Measurements from ENCODE around the gene NCKAP5. TPM values are rescaled to one million over a fixed set of nuclear protein-coding genes. Genes with fewer than 3 reads are reported as not detected.

NCKAP5 gene
- total RNA-seq, 4 donors from 2014 or later, result 0.55 to 6.6 (median 3.3) TPM; not detected in 1

DNA sequence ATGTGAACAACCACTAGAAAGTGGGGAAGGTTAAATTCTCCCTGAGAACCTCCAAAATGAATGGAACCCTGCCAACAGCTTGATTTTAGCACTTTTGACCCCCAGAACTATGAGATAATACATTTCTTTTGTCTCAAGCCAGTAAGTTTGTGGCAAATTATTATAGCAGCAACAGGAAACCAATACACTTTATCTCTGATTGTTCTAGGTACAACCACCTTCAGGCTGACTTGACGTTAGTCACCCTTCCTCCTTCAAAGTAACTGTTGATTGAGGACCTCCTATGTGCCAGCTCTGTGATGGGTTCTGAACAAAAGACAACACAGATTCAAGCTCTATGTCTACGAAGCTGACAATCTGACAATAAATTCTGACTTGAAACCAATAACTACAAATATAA lies 318.9 kb downstream of the NCKAP5 start:
- TF ChIP-seq, protein P1, sequence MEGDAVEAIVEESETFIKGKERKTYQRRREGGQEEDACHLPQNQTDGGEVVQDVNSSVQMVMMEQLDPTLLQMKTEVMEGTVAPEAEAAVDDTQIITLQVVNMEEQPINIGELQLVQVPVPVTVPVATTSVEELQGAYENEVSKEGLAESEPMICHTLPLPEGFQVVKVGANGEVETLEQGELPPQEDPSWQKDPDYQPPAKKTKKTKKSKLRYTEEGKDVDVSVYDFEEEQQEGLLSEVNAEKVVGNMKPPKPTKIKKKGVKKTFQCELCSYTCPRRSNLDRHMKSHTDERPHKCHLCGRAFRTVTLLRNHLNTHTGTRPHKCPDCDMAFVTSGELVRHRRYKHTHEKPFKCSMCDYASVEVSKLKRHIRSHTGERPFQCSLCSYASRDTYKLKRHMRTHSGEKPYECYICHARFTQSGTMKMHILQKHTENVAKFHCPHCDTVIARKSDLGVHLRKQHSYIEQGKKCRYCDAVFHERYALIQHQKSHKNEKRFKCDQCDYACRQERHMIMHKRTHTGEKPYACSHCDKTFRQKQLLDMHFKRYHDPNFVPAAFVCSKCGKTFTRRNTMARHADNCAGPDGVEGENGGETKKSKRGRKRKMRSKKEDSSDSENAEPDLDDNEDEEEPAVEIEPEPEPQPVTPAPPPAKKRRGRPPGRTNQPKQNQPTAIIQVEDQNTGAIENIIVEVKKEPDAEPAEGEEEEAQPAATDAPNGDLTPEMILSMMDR (IDR thresholded peaks at IDR 0.05), result no peak
- no peak for TF ChIP-seq POLR2A (IDR thresholded peaks at IDR 0.05)

DNA sequence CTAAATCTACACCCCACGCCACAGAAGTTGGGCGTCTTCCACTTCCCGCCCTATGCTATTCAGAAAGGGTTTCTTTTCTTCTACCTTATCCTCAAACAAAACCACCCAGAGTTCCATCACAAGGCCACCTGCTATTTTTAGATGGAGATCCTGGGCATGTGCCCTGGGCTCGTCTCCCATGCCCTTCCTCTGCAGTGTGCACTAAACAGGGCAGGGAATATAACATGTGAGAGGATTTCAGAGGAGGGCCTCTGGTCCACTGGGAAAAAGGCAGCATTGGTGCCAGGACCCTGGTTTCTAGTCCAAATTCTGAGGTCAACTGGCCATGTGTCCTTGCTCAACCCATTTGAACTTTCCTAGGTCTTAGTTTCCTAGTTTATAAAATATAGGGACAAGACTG lies 320.0 kb downstream of the NCKAP5 start:
- H3K9me3 ChIP-seq, result no peaks in the 10 kb centered on the region
- H3K4me3 ChIP-seq, result no peak overlapping the region
- H3K36me3 ChIP-seq, result no peaks in the 10 kb centered on the region
- no peak overlapping the region for H3K27ac ChIP-seq
- no peaks in the 10 kb centered on the region for H3K4me1 ChIP-seq
- intact Hi-C loops (cut with DNase I; ENCODE audit: low total_unique reads), result no loop called here
- no peaks in the 10 kb centered on the region for H3K27me3 ChIP-seq
- DNase-seq, result no peak
- TF ChIP-seq, protein P1 (IDR thresholded peaks at IDR 0.05), result no peak
- TF ChIP-seq POLR2A (IDR thresholded peaks at IDR 0.05), result no peak

More for the DNA sequence above, 318.9 kb downstream of the NCKAP5 start:
- no peak for DNase-seq
- Histone ChIP-seq H3K27ac (no peak overlapping the region), H3K9me3 (no peaks in the 10 kb centered on the region), H3K36me3 (no peaks in the 10 kb centered on the region), H3K27me3 (no peaks in the 10 kb centered on the region), H3K4me1 (no peaks in the 10 kb centered on the region), H3K4me3 (no peak overlapping the region)
- intact Hi-C loops (cut with DNase I; ENCODE audit: low total_unique reads), result no loop called here

DNA sequence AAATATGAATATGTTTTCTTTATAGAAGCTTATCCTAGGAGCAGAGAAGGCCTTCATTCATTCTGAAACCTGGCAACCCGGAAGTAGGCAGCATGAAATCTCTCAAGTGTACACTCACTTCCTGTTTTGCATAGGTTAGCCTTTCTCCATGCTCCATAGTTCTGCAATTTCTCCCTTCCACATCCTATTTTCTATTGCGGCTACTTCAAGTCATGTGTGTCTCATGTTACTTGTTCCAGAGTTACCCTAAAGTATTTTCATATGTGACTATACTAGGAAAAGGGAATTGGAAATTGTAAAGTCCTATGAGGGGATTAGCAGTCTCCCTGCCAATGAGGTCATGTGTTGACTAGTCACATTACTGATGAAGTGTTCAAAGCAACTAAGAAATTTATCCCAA lies 320.6 kb downstream of the NCKAP5 start:
- Histone ChIP-seq H3K9me3 (no peaks in the 10 kb centered on the region), H3K27me3 (no peaks in the 10 kb centered on the region), H3K27ac (no peak overlapping the region), H3K36me3 (no peaks in the 10 kb centered on the region), H3K4me3 (no peak overlapping the region), H3K4me1 (no peaks in the 10 kb centered on the region)
- no peak for DNase-seq
- intact Hi-C loops (cut with DNase I; ENCODE audit: low total_unique reads), result no loop called here
- TF ChIP-seq POLR2A (IDR thresholded peaks at IDR 0.05), result no peak
- TF ChIP-seq, protein P1 (IDR thresholded peaks at IDR 0.05), result no peak

DNA sequence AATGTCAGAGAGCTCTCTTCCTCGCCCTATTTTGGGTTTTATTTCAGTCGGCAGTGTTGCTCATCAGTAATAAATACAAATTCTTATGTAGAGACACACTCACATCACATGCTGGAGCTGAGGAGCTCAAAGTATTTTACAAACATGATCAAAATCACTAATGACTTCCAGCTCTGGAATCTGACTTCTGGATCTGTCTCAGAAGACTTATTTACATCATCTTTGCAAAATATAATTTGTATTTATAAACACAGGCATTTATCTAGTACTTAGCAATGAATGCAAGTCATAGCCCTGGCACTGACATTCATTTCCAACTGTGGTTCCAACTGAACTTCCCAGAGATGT lies 327.1 kb downstream of the NCKAP5 start:
- Histone ChIP-seq H3K9me3 (no peaks in the 10 kb centered on the region), H3K4me1 (no peaks in the 10 kb centered on the region), H3K27me3 (no peaks in the 10 kb centered on the region), H3K27ac (peak overlapping the region in 1 of 2 donors; percentile 24), H3K4me3 (peak overlapping the region in 1 of 2 donors; percentile 16), H3K36me3 (no peaks in the 10 kb centered on the region)
- intact Hi-C loops (cut with DNase I; ENCODE audit: low total_unique reads), result no loop called here
- TF ChIP-seq, protein P1 (IDR thresholded peaks at IDR 0.05), result no peak
- TF ChIP-seq POLR2A (IDR thresholded peaks at IDR 0.05), result no peak
- DNase-seq, result no peak

DNA sequence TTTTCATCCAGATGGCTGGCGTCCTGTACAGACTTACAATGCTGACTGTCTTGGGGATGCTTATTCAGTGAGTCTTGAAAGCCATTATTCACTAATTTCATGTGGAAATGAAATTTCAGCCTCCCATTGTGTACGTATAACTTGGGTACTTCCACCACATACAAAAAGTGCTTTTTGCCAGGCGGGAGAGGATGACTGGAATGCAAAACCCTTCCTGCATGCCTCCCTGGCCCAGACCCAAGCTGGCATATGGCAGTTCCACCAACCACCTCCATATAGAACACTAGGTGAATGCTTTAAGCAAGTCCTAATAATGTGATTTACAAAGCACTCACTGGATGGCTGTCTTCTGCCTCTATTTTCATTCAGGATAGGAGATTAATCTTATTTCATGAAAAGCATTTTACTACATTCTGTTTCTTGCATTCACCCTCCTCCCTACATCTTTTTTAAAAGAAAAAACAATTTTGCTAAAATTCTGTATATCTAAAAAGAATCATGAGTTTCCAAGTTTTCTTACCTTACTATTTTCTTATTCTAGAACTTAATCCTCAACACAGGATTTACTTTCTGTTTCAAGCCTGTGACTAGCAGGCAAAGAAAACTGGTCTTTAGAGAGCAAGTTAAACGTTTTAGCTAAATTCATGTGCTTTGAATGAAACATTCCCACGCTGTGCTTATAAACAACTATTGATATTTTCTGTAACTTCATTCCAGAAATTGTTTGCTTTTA lies 327.6 kb downstream of the NCKAP5 start:
- Histone ChIP-seq H3K4me1 (no peaks in the 10 kb centered on the region), H3K36me3 (no peaks in the 10 kb centered on the region), H3K9me3 (no peaks in the 10 kb centered on the region), H3K27me3 (no peaks in the 10 kb centered on the region), H3K4me3 (peak overlapping the region in 1 of 2 donors; percentile 16), H3K27ac (peak overlapping the region in 1 of 2 donors; percentile 24)
- TF ChIP-seq, protein P1 (IDR thresholded peaks at IDR 0.05), result no peak
- TF ChIP-seq POLR2A (IDR thresholded peaks at IDR 0.05), result no peak
- no peak for DNase-seq
- intact Hi-C loops (cut with DNase I; ENCODE audit: low total_unique reads), result no loop called here
